Measurements from ENCODE around the gene DNAH17.

DNAH17 gene

DNA sequence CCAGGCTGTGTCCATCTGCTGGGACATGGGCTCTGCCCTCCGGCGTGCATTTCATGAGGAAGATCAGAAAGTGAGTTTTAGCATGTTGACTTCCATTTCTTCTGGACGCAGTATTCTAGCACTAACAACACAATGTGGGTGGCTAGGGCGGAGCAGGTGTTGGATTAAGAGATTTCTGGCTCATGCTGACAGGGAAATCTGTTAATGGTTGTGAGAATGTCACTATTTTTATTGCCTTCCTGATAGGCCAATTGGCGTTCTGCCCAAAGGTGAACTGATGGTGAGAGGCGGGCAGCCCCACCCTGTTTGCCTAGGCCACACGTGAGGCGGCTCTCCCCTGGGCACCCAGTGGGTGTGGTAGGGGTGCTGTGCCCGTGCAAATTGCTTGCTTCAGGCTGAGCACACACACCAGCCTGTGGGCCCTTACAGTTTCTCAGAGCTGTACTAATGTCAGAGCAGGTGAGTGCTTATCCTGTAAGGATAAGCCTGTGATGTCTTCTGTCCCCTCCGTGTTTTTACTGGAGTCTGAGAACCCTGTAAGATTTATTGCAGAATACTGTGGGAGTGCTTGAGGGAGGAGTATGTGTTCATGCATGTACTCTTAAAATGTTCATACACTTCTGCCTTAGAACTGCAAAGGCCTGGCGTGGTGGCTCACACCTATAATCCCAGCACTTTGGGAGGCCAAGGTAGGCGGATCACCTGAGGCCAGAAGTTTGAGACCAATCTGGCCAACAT, 167.8 kb downstream of the DNAH17 start (continued):
- TF ChIP-seq ZNF132 (tag by site-specific recombination; IDR thresholded peaks at IDR 0.05; ENCODE audit: borderline replicate concordance) (no peak), RBAK (tag by site-specific recombination; IDR thresholded peaks at IDR 0.05) (no peak), SP7 (tag by site-specific recombination; IDR thresholded peaks at IDR 0.05) (peak; percentile 56; the same call in 1 of the 2 replicates), ZNF560 (tag by site-specific recombination; IDR thresholded peaks at IDR 0.05; ENCODE audit: borderline replicate concordance) (no peak), ZNF138 (tag by site-specific recombination; IDR thresholded peaks at IDR 0.05; ENCODE audit: borderline replicate concordance) (no peak), ZNF169 (tag by site-specific recombination; IDR thresholded peaks at IDR 0.05) (no peak), ZNF19 (tag by site-specific recombination; IDR thresholded peaks at IDR 0.05; ENCODE audit: low read depth) (no peak), ZNF423 (tag by site-specific recombination; IDR thresholded peaks at IDR 0.05) (peak; percentile 88), ZNF843 (tag by site-specific recombination; IDR thresholded peaks at IDR 0.05) (peak; percentile 50; the same call in 1 of the 2 replicates), ZFHX2 (tag by site-specific recombination; conservative IDR thresholded peaks at IDR 0.05) (peak; percentile 93), ZNF426 (tag by site-specific recombination; IDR thresholded peaks at IDR 0.05) (no peak), ZNF366 (tag by site-specific recombination; conservative IDR thresholded peaks at IDR 0.05) (peak; percentile 36; the same call in 1 of the 2 replicates), KLF16 (tag by site-specific recombination; IDR thresholded peaks at IDR 0.05) (no peak), ZFP37 (tag by site-specific recombination; IDR thresholded peaks at IDR 0.05) (no peak), ZNF544 (tag by site-specific recombination; IDR thresholded peaks at IDR 0.05) (no peak), ZBTB21 (tag by site-specific recombination; IDR thresholded peaks at IDR 0.05) (no peak), BCL11B (tag by site-specific recombination; IDR thresholded peaks at IDR 0.05; ENCODE audit: low read depth) (no peak), ZNF549 (tag by site-specific recombination; IDR thresholded peaks at IDR 0.05) (no peak), ZNF585B (tag by site-specific recombination; IDR thresholded peaks at IDR 0.05) (no peak), GLIS1 (tag by site-specific recombination; IDR thresholded peaks at IDR 0.05) (peak; percentile 56), ZNF341 (tag by site-specific recombination; IDR thresholded peaks at IDR 0.05; ENCODE audit: low read depth) (no peak), HOXD13 (CRISPR knock-in tag; IDR thresholded peaks at IDR 0.05; ENCODE audit: borderline replicate concordance) (no peak), GLI2 (tag by site-specific recombination; IDR thresholded peaks at IDR 0.05; ENCODE audit: borderline replicate concordance, low read depth) (no peak), ZNF548 (tag by site-specific recombination; IDR thresholded peaks at IDR 0.05) (no peak), ZFP69B (tag by site-specific recombination; IDR thresholded peaks at IDR 0.05) (no peak)
- TF ChIP-seq, protein P1, sequence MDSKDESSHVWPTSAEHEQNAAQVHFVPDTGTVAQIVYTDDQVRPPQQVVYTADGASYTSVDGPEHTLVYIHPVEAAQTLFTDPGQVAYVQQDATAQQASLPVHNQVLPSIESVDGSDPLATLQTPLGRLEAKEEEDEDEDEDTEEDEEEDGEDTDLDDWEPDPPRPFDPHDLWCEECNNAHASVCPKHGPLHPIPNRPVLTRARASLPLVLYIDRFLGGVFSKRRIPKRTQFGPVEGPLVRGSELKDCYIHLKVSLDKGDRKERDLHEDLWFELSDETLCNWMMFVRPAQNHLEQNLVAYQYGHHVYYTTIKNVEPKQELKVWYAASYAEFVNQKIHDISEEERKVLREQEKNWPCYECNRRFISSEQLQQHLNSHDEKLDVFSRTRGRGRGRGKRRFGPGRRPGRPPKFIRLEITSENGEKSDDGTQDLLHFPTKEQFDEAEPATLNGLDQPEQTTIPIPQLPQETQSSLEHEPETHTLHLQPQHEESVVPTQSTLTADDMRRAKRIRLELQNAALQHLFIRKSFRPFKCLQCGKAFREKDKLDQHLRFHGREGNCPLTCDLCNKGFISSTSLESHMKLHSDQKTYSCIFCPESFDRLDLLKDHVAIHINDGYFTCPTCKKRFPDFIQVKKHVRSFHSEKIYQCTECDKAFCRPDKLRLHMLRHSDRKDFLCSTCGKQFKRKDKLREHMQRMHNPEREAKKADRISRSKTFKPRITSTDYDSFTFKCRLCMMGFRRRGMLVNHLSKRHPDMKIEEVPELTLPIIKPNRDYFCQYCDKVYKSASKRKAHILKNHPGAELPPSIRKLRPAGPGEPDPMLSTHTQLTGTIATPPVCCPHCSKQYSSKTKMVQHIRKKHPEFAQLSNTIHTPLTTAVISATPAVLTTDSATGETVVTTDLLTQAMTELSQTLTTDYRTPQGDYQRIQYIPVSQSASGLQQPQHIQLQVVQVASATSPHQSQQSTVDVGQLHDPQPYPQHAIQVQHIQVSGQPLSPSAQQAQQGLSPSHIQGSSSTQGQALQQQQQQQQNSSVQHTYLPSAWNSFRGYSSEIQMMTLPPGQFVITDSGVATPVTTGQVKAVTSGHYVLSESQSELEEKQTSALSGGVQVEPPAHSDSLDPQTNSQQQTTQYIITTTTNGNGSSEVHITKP (tag by site-specific recombination; IDR thresholded peaks at IDR 0.05), result 0 out of 2 replicates have a peak, but pooled peaks have one; percentile 20
- TF ChIP-seq, protein P2, sequence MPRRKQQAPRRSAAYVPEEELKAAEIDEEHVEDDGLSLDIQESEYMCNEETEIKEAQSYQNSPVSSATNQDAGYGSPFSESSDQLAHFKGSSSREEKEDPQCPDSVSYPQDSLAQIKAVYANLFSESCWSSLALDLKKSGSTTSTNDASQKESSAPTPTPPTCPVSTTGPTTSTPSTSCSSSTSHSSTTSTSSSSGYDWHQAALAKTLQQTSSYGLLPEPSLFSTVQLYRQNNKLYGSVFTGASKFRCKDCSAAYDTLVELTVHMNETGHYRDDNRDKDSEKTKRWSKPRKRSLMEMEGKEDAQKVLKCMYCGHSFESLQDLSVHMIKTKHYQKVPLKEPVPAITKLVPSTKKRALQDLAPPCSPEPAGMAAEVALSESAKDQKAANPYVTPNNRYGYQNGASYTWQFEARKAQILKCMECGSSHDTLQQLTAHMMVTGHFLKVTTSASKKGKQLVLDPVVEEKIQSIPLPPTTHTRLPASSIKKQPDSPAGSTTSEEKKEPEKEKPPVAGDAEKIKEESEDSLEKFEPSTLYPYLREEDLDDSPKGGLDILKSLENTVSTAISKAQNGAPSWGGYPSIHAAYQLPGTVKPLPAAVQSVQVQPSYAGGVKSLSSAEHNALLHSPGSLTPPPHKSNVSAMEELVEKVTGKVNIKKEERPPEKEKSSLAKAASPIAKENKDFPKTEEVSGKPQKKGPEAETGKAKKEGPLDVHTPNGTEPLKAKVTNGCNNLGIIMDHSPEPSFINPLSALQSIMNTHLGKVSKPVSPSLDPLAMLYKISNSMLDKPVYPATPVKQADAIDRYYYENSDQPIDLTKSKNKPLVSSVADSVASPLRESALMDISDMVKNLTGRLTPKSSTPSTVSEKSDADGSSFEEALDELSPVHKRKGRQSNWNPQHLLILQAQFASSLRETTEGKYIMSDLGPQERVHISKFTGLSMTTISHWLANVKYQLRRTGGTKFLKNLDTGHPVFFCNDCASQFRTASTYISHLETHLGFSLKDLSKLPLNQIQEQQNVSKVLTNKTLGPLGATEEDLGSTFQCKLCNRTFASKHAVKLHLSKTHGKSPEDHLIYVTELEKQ (tag by site-specific recombination; IDR thresholded peaks at IDR 0.05; ENCODE audit: borderline replicate concordance), result no peak
- TF ChIP-seq, protein P3, sequence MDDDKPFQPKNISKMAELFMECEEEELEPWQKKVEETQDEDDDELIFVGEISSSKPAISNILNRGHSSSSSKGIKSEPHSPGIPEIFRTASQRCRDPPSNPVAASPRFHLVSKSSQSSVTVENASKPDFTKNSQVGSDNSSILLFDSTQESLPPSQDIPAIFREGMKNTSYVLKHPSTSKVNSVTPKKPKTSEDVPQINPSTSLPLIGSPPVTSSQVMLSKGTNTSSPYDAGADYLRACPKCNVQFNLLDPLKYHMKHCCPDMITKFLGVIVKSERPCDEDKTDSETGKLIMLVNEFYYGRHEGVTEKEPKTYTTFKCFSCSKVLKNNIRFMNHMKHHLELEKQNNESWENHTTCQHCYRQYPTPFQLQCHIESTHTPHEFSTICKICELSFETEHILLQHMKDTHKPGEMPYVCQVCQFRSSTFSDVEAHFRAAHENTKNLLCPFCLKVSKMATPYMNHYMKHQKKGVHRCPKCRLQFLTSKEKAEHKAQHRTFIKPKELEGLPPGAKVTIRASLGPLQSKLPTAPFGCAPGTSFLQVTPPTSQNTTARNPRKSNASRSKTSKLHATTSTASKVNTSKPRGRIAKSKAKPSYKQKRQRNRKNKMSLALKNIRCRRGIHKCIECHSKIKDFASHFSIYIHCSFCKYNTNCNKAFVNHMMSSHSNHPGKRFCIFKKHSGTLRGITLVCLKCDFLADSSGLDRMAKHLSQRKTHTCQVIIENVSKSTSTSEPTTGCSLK (tag by site-specific recombination; IDR thresholded peaks at IDR 0.05), result no peak
- TF ChIP-seq, protein P4, sequence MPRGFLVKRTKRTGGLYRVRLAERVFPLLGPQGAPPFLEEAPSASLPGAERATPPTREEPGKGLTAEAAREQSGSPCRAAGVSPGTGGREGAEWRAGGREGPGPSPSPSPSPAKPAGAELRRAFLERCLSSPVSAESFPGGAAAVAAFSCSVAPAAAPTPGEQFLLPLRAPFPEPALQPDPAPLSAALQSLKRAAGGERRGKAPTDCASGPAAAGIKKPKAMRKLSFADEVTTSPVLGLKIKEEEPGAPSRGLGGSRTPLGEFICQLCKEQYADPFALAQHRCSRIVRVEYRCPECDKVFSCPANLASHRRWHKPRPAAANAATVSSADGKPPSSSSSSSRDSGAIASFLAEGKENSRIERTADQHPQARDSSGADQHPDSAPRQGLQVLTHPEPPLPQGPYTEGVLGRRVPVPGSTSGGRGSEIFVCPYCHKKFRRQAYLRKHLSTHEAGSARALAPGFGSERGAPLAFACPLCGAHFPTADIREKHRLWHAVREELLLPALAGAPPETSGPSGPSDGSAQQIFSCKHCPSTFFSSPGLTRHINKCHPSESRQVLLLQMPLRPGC (tag by site-specific recombination; IDR thresholded peaks at IDR 0.05), result no peak
- TF ChIP-seq, protein P5, sequence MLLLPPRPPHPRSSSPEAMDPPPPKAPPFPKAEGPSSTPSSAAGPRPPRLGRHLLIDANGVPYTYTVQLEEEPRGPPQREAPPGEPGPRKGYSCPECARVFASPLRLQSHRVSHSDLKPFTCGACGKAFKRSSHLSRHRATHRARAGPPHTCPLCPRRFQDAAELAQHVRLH (tag by site-specific recombination; IDR thresholded peaks at IDR 0.05), result no peak

Data from HEK293 (cell line).